Activated CD4-positive, alpha-beta T cell treated with anti-CD3 and anti-CD28 coated beads for 24 hours (primary cell): ENCODE data around the gene MAN1C1.
"Not testable (repeated sequence)": the region's sequence is repeated elsewhere in the genome, so short reads cannot be mapped to it uniquely, and the experiment has no call there.

Experiments
- DNase-seq, 2 donors: peaks; one replicate each; pipeline ENCODE4 v3.0.0-alpha.2; 2020; ENCODE audit warnings: low read depth in 2 of 2

Gene MAN1C1

DNA sequence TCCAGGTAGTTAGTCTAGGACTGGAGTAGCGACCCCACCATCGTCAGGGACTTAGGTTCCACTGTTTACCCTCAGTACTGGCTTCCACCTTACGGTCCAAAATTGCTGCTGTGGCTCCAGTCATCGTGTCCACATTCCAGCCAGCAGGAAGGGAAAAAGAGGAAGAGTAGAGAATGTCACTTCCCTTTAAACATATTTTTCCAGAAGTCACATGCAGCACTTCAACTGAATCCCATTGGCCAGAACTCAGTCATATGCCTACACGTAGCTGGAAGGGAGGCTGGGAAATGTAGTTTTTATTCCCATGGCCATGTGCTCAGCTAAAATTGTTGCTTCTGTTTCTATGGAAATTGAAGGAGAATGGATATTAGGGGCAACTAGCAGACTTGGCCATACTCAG lies 99.3 kb downstream of the MAN1C1 start:
- no peak for DNase-seq

- no peak for DNase-seq
These were observed 99.7 kb downstream of the MAN1C1 start for GRCh38 chr1:25716320-25716719.

DNA sequence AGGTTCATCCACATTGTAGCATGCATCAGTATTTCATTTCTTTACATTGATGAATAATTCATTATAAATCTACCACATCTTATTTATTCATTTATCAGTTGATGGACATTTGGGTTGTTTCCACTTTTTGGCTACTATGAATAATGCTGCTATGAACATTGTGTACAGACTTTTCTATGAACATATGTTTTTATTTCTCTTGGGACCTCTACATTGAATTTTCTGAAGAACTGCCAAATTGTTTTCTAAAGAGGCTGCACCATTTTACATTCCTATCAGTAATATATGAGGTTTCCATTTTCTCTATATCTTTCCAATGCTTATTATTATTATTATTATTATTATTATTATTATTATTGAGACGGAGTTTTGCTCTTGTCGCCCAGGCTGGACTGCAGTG lies 102.1 kb downstream of the MAN1C1 start:
- no peak for DNase-seq

- DNase-seq, result no peak
These were observed 104.0 kb downstream of the MAN1C1 start for GRCh38 chr1:25720624-25721023.

DNA sequence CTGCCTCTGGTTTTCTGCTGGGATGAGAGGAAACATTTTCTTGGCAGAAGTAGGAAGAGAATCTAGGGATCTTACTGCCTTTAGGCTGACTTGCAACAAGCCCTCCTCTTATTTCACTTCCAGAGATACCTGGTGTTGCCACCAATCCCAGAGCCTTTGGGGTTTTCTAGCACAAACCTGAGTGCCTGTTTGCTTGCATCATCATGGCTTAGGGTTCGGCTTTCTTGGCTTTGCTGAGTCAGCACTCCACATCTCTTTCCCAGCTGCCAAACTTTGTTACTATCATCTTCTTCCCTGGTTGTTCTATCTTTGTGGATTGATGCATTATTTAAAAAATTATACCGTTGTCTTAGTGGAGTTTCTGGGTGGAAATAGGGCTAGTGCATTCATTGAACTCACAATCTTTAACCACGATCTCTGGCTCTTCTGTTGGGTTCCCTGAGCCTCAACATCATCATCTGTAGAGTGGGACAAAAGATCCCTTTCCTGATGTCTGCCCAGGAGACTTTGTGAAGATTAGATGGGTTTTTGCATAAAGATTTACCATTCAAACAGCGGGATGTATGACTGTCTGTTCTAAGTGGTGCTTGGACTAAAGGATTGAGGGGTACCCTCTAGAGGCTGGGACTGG lies 106.8 kb downstream of the MAN1C1 start:
- DNase-seq, result no peak

DNA sequence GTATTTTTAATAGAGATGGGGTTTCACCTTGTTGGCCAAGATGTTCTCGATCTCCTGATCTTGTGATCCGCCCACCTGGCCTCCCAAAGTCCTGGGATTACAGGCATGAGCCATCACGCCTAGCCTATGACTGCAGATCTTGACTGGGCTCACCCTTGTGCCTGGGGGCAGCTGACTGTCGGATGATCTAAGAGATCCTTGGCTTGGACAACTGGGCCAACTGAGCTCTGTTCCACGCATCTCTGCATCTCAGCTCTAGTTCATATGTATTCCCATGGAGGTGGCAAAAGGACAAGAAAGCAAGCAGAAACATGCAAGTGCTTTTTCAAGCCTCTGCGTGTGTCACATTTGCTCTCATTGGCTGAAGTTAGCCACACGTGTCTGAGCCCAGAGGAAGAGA lies 107.6 kb downstream of the MAN1C1 start:
- DNase-seq, result no peak

GRCh38 chr1:25724966-25725365 lies 108.4 kb downstream of the MAN1C1 start:
- no peak for DNase-seq

GRCh38 chr1:25725482-25725881 lies 108.9 kb downstream of the MAN1C1 start:
- no peak for DNase-seq

- DNase-seq, result no peak
These were observed 110.5 kb downstream of the MAN1C1 start for GRCh38 chr1:25727088-25727487.

- DNase-seq, result no peak
These were observed 111.2 kb downstream of the MAN1C1 start for GRCh38 chr1:25727635-25728286.

GRCh38 chr1:25728301-25728935 lies 111.8 kb downstream of the MAN1C1 start:
- no peak for DNase-seq

DNA sequence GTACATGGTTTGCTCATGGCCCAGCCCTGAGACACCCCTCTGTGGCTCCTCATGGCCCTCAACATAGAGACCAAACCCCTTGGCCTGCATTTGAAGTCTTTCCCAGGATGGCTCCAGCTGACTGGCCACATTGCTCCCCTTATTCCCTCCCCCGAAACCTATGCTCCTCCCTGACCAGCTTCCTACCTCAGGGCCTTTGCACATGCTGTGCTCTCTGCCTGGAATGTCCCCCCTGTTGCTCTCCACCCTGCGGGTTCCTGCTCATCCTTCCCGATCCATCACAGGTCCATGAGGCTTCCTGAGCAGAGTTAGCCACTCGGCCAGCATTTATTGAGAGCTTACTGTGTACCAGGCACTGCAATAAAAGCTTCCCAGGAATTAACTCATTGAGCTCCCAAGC lies 112.5 kb downstream of the MAN1C1 start:
- DNase-seq, result no peak

DNA sequence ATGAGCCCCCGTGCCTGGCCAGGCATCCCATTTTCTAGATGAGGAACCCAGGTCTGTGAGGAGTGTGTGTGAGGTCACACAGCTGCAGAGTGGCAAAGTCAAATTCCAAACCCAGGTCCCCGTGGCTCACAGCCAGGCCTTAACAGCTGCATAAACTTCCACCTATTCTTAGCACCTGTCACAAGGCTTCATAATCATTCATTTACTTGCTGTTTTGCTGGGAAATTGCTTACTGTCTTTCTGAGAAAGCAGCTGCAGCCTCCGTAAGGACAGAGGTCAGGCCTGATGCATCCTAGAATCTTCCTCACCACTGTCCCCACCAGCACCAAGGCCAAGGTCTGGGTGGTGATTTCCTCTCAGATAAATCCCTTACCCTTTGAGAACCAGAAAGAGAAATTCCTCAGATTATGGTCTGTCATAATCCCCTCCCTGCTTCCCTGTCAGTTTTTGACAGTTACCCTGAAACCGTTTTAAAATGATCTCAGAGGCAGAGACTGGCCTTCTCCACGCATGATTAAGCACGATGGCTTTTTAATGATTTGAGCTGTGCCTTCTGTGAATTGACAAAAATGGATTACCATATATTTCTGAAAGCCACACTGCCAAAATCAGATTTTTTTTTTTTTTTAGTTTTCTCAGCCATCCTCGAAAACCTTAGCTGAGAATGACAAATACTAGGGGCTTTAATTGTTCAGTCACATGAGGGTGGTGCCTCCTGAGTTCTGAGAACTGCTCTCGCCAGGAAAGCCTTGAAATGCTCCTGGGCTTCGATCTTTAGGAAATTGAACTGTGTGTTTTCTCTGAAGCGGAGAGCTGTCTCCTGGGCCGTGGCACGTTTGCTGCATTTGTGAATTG lies 113.4 kb downstream of the MAN1C1 start:
- DNase-seq, result no peak

DNA sequence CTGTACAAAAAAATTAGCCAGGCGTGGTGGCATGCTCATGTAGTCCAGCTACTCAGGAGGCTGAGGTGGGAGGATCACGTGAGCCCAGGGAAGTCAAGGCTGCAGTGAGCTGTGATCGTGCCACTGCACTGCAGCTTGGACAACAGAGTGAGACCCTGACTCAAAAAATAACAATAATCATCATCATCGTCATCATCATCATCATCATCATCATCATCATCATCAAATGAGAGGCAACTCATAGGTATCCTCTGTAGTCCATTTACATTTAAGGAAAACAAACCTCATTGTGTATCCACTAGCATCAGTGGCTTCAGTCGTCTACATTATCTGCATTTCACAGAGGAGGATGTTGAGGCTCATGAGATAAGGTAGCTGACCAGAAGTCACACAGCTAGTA lies 114.6 kb downstream of the MAN1C1 start:
- no peak for DNase-seq

GRCh38 chr1:25731626-25732370 lies 115.2 kb downstream of the MAN1C1 start:
- no peak for DNase-seq

DNA sequence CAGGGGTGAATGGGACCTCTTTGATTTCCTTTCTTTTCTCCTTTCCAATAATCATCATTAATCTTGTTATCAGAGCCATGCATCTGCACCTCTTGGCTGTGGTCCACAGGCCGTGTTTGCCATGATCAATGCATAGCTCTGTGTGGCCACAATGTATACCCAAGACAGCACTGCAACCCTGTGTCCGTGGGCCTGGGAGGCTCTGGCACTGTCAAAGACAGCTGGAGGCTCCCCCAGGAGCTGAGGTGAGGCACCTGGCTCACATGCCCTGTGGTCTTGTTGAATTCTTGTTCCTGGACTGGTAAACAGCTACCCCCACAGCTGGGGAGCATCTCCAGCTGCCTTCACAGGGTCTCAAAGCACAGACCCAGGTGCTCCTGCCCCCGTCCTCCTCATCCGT lies 116.2 kb downstream of the MAN1C1 start:
- no peak for DNase-seq

DNA sequence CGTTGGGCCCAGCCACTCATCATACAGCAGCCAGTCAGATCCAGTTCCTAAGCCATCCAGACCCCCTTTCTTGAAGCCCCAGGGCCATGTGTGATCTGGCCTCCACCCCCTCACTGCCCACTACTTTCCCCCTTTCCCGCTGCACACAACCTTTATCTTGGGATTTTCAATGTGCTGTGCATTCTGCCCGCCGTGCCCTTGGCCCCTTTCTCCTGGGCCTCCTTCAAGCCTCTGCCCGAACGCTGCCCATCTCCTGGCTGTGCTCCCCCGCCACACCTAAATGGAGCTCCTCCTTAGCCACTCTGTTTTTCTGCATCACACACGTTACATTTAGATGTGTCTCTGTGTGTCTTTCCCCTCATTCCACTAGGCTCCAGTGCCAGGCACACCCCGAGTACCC lies 116.7 kb downstream of the MAN1C1 start:
- no peak for DNase-seq

- not testable (repeated sequence) for DNase-seq
These were observed 118.4 kb downstream of the MAN1C1 start for GRCh38 chr1:25734991-25735390.

DNA sequence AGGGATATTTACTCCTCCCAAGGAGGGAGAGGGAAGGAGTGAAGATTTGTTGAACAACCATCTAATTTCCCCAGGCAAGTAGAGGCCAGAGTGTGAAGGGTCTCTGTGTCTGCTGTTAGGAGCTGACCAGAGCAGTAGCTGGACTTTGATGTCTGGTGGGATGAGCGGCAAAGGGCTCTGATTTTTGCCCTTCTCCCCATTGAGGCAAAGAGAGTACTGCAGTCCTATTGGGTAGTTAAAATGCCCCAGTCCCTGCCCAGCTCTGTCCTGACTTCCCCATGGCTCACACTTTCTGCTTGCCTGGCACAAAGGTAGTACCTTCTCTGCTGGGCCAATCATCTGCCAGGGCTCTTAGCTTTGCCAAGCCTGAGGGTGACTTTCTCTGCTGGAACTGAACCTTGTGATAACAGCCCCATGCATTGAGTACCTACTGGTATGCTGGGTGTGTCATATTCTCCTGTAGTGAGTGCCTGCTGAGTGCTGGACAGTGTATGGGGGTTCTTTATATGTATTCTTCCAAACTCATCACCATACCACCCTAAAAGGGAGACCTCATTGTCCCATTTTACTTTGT lies 119.5 kb downstream of the MAN1C1 start:
- DNase-seq, result no peak

DNA sequence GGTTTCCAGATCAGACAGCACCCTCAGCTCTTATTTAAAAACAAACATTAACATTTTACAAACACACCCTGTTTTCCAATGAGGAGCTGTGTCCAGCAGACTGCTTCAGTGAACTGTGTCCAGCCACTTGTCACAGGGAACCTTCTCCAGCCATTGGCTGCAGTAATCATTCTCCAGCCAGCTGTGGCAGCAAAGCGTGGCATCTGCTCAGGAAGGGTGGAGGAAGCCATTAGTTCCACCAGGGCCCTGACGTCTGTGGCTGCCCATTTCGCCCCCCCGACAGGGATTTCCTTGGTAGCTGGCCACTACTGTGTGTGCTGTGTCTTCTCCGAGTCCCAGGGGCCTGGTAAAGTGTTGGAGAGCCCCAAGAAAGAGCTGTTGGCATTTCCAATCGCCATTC lies 120.5 kb downstream of the MAN1C1 start:
- no peak for DNase-seq

- DNase-seq, result no peak
These were observed 121.9 kb downstream of the MAN1C1 start for GRCh38 chr1:25738499-25738898.
